Mucosa of descending colon (tissue), 3 donors: ENCODE data around the gene REG1B. TPM values are rescaled to one million over a fixed set of nuclear protein-coding genes. Genes with fewer than 3 reads are reported as not detected.

Source experiments
- ATAC-seq: fragments of 200-7000 bp; cut with Tn5 transposase; one replicate; pipeline ENCODE4 v1.9.1; 2020; ENCODE audit warnings: mild to moderate bottlenecking, moderate library complexity
- DNase-seq, 3 donors: peaks; one replicate each; pipeline ENCODE4 v3.0.0-alpha.2; 2020
- H3K36me3 ChIP-seq: fragments of 200-600 bp; one replicate; pipeline ENCODE4 v1.8.0; 2021; ENCODE audit warnings: low read depth, mild to moderate bottlenecking
- H3K4me1 ChIP-seq: fragments of 200-600 bp; one replicate; pipeline ENCODE4 v1.8.0; 2021; ENCODE audit warnings: low read depth, mild to moderate bottlenecking
- H3K4me3 ChIP-seq: fragments of 200-600 bp; one replicate; pipeline ENCODE4 v1.8.0; 2021; ENCODE audit warnings: mild to moderate bottlenecking
- H3K9me3 ChIP-seq: fragments of 200-600 bp; one replicate; pipeline ENCODE4 v1.8.0; 2021; ENCODE audit warnings: mild to moderate bottlenecking
- CTCF ChIP-seq: fragments of 200-600 bp; IDR thresholded peaks from one replicate; pipeline ENCODE4 v1.8.0; 2022; ENCODE audit warnings: antibody characterized with exemption, mild to moderate bottlenecking
- intact Hi-C, 2 donors: fragments of 100-400 bp; cut with DNase I in 1 of 2; cut with micrococcal nuclease in 1 of 2; formaldehyde crosslinking; loops; one replicate each; pipeline versions ENCODE4 v1.11.0 to v1.11.1; 2022; cut with DNase I, micrococcal nuclease
- total RNA-seq, 3 donors: library from RNA; stranded (reverse); fragmentation: NEBNext Ultra II Directional in 2 of 3; extraction: Animal tissue kit (Norgen Biotek cat#: 25700) in 2 of 3; gene quantifications; one replicate each; pipeline versions ENCODE4 v1.2.1 to v1.2.4, GENCODE V29; 2021 to 2023
- donor health status: DM: no; HTN: no; CAD: no; lungs with moderate emphysema.
- donor health status: DM: no; HTN: no; CAD: no.
- donor health status: DM: no; HTN: yes; CAD: no.

Gene REG1B
- total RNA-seq, 3 donors from 2014 or later = 1.2 to 395 TPM; not detected in 1

DNA sequence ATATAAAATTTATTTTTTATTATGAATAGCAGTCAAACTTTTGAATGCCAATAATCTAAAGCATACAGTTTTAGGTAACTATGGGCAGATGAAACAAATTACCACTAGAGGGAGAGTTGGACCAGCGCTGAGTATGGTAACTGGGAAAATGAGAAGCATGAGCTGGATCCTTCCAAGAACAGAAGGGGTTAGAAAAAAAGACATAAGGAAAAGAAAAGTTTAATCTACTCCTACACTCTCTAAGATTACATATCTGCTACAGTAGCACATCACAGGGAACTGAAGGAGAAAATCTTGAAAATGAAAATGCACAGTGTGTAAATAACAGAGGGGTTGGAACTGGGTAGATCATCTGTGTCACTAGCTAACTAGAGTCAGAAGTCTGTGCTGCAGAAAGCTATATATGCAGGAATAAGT lies 46.8 kb downstream of the REG1B start:
- intact Hi-C loops = no loop called here
- no peaks in the 10 kb centered on the region for H3K36me3 ChIP-seq
- no peaks in the 10 kb centered on the region for H3K4me1 ChIP-seq
- no peaks in the 10 kb centered on the region for H3K9me3 ChIP-seq
- DNase-seq (peak in 1 of 3 donors; percentile 10), ATAC-seq (peak; percentile 54)
- H3K4me3 ChIP-seq = no peak overlapping the region
- TF ChIP-seq CTCF = no peak

DNA sequence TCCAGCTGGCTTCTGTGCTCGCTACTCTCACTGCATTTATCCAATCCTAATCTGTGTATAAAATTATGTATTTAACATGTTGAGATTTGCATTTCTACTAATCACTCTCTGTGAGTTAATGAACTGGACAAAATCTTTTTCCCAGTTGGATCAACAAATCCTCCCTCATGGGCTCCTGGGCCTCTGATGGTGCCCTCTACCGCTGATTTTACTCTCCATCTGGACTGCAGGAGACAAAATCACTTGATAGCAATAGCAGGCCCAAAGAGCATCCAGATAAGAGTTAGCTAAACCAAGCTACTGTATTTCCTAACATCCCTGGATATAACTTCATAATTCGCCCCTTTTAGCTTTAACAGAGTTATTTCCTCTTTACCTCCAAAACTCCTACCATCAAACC lies 47.8 kb downstream of the REG1B start:
- Histone ChIP-seq H3K36me3 (no peaks in the 10 kb centered on the region), H3K4me1 (no peaks in the 10 kb centered on the region), H3K4me3 (no peak overlapping the region), H3K9me3 (no peaks in the 10 kb centered on the region)
- TF ChIP-seq CTCF = no peak
- intact Hi-C loops = no loop called here
- ATAC-seq = no peak
- DNase-seq = no peak

Other genes starting within 250 kb of the REG1B start
- not detected for gene REG3G, start 62.3 kb downstream of the REG1B start, total RNA-seq
- gene REG1A, start 32.5 kb upstream of the REG1B start, total RNA-seq = 100 to 1,000 TPM in 1 of 3 donors, under 1 TPM in 1, not detected in 1; 0.89 to 885 TPM
- gene REG3A, start 71.8 kb upstream of the REG1B start, total RNA-seq = not detected